AG09319 (cell line): ENCODE results near the gene IGLL5.
A peak's percentile ranks its signal among the peaks of the same experiment; 100 is the strongest.

Source experiments
- DNase-seq: peaks from one replicate; pipeline ENCODE4 v3.0.0-alpha.2; 2010; ENCODE audit warnings: low read depth; ENCODE audit errors: extremely low read depth
- TF ChIP-seq, protein P1 (sequence below): IDR thresholded peaks from 2 replicates; pipeline ENCODE4 v1.5.1; 2011; ENCODE audit warnings: low read depth, mild to moderate bottlenecking, inconsistent platforms, low read length, moderate library complexity

The IGLL5 gene

GRCh38 chr22:22843848-22844247 is 43.8 kb upstream of the IGLL5 start:
- DNase-seq, result no peak
- TF ChIP-seq, protein P1, sequence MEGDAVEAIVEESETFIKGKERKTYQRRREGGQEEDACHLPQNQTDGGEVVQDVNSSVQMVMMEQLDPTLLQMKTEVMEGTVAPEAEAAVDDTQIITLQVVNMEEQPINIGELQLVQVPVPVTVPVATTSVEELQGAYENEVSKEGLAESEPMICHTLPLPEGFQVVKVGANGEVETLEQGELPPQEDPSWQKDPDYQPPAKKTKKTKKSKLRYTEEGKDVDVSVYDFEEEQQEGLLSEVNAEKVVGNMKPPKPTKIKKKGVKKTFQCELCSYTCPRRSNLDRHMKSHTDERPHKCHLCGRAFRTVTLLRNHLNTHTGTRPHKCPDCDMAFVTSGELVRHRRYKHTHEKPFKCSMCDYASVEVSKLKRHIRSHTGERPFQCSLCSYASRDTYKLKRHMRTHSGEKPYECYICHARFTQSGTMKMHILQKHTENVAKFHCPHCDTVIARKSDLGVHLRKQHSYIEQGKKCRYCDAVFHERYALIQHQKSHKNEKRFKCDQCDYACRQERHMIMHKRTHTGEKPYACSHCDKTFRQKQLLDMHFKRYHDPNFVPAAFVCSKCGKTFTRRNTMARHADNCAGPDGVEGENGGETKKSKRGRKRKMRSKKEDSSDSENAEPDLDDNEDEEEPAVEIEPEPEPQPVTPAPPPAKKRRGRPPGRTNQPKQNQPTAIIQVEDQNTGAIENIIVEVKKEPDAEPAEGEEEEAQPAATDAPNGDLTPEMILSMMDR, result no peak

GRCh38 chr22:22847241-22847640 is 40.4 kb upstream of the IGLL5 start:
- DNase-seq, result no peak
- TF ChIP-seq, protein P1, result no peak

GRCh38 chr22:22848364-22848866 is 39.2 kb upstream of the IGLL5 start:
- TF ChIP-seq, protein P1, result peak; percentile 95
- DNase-seq, result peak; percentile 5

GRCh38 chr22:22849640-22850610 is 37.7 kb upstream of the IGLL5 start:
- TF ChIP-seq, protein P1, result no peak
- DNase-seq, result no peak

DNA sequence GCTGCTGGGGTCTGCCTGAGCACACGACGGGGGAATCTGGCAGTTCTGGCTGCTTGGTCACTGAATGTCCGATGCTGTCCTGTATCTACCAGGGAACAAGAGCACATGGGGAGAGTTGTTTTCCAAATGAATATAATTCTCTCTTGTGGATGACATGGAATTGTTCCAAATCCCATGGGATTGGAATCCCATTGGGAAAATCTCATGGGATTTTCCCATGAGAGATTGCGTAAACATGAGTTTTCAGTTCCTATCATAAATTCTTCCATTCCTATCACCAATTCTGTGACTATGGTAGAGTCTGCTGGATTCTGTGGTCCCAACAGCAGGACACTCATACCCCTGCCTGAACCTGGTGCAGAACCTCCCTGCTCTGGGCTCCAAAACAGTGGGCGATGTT is 35.6 kb upstream of the IGLL5 start:
- TF ChIP-seq, protein P1, result no peak
- DNase-seq, result no peak

- TF ChIP-seq, protein P1, result no peak
- no peak for DNase-seq
These were observed 33.9 kb upstream of the IGLL5 start for GRCh38 chr22:22853713-22854112.

GRCh38 chr22:22854466-22854865 is 33.1 kb upstream of the IGLL5 start:
- no peak for DNase-seq
- TF ChIP-seq, protein P1, result no peak
